NCI-H748 (cell line): Measurements from ENCODE around the gene CACNA1C.

ENCODE experiments used
- DNase-seq: peaks from one replicate; lab custom pipeline; 2025; ENCODE audit not compliant: unreplicated experiment; lab: John Stamatoyannopoulos, UW

Gene CACNA1C

GRCh38 chr12:2649201-2650030 lies 596.6 kb downstream of the CACNA1C start:
- no peak for DNase-seq

- no peak for DNase-seq
Observed at GRCh38 chr12:2650261-2651067, 597.7 kb downstream of the CACNA1C start.

GRCh38 chr12:2651068-2651965 lies 598.5 kb downstream of the CACNA1C start:
- DNase-seq: no peak

- DNase-seq: no peak
Observed at GRCh38 chr12:2652011-2652400, 599.2 kb downstream of the CACNA1C start.

- DNase-seq: no peak
Observed at GRCh38 chr12:2652401-2653081, 599.8 kb downstream of the CACNA1C start.

GRCh38 chr12:2653461-2653965 lies 600.7 kb downstream of the CACNA1C start:
- DNase-seq: no peak

- DNase-seq: no peak
Observed at GRCh38 chr12:2654311-2654710, 601.5 kb downstream of the CACNA1C start.

- DNase-seq: no peak
Observed at GRCh38 chr12:2654741-2655140, 602.0 kb downstream of the CACNA1C start.

GRCh38 chr12:2662524-2662923 lies 609.7 kb downstream of the CACNA1C start:
- DNase-seq: no peak

- DNase-seq: no peak
Observed at GRCh38 chr12:2664721-2665577, 612.2 kb downstream of the CACNA1C start.

- no peak for DNase-seq
Observed at GRCh38 chr12:2666411-2666810, 613.6 kb downstream of the CACNA1C start.

GRCh38 chr12:2666846-2667245 lies 614.1 kb downstream of the CACNA1C start:
- no peak for DNase-seq

GRCh38 chr12:2667716-2668440 lies 615.1 kb downstream of the CACNA1C start:
- DNase-seq: no peak

GRCh38 chr12:2668816-2669215 lies 616.0 kb downstream of the CACNA1C start:
- DNase-seq: no peak

- no peak for DNase-seq
Observed at GRCh38 chr12:2669560-2669959, 616.8 kb downstream of the CACNA1C start.

GRCh38 chr12:2672863-2673262 lies 620.1 kb downstream of the CACNA1C start:
- no peak for DNase-seq

- no peak for DNase-seq
Observed at GRCh38 chr12:2673966-2674810, 621.4 kb downstream of the CACNA1C start.

GRCh38 chr12:2675776-2676175 lies 623.0 kb downstream of the CACNA1C start:
- no peak for DNase-seq
